ENCODE data around the gene EXOSC7.
A peak's percentile ranks its signal among the peaks of the same experiment; 100 is the strongest.

EXOSC7 gene

DNA sequence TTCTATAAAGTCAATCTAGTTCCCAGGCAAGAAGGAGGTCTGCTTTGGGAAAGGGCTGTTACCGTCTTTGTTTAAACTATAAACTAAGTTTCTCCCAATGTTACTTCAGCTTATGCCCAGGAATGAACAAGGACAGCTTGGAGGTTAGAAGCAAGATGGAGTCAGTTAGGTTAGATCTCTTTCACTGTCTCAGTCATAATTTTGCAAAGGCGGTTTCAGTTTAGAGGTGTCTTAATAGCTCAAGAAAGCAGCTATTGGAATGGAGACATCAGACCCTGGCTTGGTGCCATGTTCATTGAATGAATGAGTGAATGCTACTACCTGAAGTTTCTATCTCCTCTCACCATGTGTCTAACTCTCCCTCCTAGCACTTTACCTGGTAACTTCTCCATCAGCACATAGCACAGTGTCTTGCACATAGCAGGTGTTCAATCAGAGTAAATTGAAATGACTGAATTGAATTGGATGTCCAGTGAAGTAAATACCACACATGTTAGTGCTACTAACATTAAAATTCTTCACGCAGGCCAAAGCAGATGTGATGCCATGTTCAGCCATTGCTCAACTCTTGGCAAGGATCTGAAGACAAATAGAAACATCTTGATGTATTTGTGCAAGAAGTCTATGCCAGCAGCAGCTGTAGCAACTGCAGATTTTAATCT lies 78.3 kb downstream of the EXOSC7 start:
- peak; percentile 67 for DNase-seq (ENCODE audit: extremely low read depth, low read depth)
- H3K4me3 ChIP-seq (replicated peaks; ENCODE audit: low read depth, low read length): no peak overlapping the region
- TF ChIP-seq, protein P1, sequence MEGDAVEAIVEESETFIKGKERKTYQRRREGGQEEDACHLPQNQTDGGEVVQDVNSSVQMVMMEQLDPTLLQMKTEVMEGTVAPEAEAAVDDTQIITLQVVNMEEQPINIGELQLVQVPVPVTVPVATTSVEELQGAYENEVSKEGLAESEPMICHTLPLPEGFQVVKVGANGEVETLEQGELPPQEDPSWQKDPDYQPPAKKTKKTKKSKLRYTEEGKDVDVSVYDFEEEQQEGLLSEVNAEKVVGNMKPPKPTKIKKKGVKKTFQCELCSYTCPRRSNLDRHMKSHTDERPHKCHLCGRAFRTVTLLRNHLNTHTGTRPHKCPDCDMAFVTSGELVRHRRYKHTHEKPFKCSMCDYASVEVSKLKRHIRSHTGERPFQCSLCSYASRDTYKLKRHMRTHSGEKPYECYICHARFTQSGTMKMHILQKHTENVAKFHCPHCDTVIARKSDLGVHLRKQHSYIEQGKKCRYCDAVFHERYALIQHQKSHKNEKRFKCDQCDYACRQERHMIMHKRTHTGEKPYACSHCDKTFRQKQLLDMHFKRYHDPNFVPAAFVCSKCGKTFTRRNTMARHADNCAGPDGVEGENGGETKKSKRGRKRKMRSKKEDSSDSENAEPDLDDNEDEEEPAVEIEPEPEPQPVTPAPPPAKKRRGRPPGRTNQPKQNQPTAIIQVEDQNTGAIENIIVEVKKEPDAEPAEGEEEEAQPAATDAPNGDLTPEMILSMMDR (IDR thresholded peaks at IDR 0.05; ENCODE audit: low read depth, low read length, missing control alignments): no peak

DNA sequence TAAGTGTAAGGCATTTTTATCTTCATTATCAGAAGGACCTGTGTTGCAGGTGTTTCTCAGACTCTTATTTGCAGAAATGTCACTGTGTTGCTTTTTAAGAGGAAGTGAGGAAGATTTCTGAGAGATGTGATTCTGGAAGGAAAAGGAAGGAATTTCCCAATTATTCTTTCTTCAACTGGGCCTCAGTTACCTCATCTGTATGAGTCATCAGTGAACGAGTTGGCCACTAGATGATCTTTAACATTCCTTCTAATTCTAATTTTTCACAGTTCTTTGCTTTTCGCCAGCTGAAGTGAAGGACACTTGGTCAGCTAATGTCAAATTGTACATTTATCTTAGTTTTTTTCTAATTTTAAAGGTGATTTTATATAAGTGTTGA lies 79.0 kb downstream of the EXOSC7 start:
- no peak overlapping the region for H3K4me3 ChIP-seq (replicated peaks; ENCODE audit: low read depth, low read length)
- TF ChIP-seq, protein P1 (IDR thresholded peaks at IDR 0.05; ENCODE audit: low read depth, low read length, missing control alignments): no peak
- DNase-seq (ENCODE audit: extremely low read depth, low read depth): peak; percentile 61

DNA sequence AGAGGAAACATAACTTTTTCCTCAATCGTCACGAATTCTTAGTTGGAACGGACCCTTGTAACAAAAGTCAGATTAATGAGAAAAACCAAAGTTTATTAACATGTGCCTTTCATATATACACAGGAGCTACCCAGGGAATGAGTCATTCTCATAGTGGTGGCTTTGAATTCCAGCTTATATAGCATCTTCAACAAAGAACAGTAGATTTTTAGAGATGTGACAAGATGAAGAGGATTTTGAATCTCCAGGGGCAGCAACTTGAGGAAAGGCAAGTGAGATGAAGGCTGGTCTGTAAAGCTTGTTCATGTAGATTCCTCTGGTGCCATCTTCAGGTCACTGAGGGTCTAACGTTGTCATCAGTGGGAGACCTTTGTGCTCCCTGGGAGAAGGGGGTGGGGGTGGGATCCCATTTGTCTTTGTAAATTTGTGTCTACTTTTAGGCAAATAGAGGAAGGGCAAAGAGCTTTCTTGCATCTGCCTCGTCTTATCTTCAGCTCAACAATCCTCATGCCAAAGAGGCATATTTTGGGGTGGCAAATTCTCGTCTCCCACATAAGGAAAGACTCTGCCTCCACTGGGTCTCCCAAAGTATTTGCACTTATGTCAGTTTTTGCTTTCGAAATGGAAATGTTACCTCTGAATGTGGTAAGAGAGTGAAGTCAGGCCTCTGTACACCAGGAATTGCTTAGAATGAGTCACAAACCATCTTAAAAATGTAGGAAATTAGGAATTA lies 79.5 kb downstream of the EXOSC7 start:
- TF ChIP-seq, protein P1 (IDR thresholded peaks at IDR 0.05; ENCODE audit: low read depth, low read length, missing control alignments): peak; percentile 12
- peak overlapping the region; percentile 9; the same call in 1 of the 2 replicates for H3K4me3 ChIP-seq (replicated peaks; ENCODE audit: low read depth, low read length)
- peak; percentile 74 for DNase-seq (ENCODE audit: extremely low read depth, low read depth)

DNA sequence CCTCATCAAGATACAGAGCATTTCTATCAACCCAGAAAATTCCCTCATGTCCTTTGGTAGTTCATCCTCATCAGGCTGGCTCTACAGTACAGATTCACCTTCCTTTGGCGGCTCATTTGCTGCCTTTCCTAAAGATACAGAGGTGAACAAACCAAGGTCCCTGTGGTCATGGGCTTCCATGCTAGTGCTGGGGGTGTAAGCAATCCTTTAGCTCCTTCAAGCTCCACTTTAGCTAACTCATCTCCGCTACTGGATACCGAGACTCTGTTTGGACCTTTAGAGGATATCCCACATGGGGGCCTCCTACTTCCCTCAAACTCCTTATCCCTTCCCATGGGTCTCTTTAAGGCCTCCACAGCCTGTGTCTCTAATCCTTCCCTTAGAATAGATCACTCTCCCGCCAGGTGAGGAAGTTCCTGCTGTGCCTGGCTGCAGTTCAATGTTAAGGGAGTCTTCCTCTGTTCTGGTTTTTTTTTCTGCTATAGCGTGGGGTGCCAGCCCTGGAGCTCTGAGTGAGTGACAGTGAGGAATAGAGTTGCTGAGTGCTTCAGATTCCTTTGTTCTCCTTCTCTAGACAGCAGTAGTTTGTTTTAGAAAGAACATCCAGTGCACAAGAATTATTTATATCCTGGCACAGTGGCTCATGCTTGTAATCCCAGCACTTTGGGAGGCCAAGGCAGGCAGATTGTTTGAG lies 80.7 kb downstream of the EXOSC7 start:
- H3K4me3 ChIP-seq (replicated peaks; ENCODE audit: low read depth, low read length): no peak overlapping the region
- TF ChIP-seq, protein P1 (IDR thresholded peaks at IDR 0.05; ENCODE audit: low read depth, low read length, missing control alignments): no peak
- no peak for DNase-seq (ENCODE audit: extremely low read depth, low read depth)

DNA sequence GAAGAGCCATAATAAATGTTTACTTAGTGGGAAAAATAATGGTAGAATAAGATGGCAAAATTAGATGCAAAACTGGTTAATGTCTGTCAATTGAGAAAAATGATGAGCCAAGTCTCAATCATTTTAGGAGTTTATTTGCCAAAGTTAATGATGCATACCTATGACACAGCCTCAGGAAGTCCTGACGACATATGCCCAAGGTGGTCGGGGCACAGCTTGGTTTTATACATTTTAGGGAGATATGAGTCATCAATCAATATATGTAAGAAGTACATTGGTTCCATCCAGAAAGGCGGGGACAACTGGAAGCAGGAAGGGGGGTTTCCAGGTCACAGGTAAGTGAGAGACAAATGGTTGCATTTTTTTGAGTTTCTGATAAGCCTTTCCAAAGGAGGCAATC lies 81.5 kb downstream of the EXOSC7 start:
- DNase-seq (ENCODE audit: extremely low read depth, low read depth): no peak
- no peak overlapping the region for H3K4me3 ChIP-seq (replicated peaks; ENCODE audit: low read depth, low read length)
- TF ChIP-seq, protein P1 (IDR thresholded peaks at IDR 0.05; ENCODE audit: low read depth, low read length, missing control alignments): no peak

DNA sequence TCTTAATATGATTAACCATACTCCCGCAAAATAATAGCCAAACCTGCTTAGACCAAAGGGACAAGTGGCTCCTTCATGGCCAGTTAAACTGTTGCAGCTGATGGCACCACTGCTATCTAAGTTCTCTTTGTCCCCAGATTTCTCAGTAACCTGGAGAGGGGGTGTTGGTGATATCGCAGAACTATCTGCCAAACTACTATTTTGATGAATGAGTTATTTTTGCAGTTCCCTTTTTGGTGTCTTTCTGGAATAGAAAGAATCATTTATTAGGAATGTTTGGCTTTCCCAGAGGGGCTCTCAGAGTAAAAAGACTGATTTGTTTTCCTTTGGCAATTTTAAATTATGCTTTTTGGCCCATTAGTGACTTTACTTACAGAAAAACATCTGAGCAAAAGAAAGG lies 83.1 kb downstream of the EXOSC7 start:
- TF ChIP-seq, protein P1 (IDR thresholded peaks at IDR 0.05; ENCODE audit: low read depth, low read length, missing control alignments): no peak
- no peak overlapping the region for H3K4me3 ChIP-seq (replicated peaks; ENCODE audit: low read depth, low read length)
- no peak for DNase-seq (ENCODE audit: extremely low read depth, low read depth)

Data from HFF-Myc (cell line).